ENCODE measurements around the gene NPC2.

Gene NPC2

GRCh38 chr14:74507840-74508239 lies 14.7 kb upstream of the NPC2 start:
- H3K4me3 ChIP-seq (replicated peaks; ENCODE audit: low read depth, low read length), result no peak overlapping the region
- TF ChIP-seq, protein P1, sequence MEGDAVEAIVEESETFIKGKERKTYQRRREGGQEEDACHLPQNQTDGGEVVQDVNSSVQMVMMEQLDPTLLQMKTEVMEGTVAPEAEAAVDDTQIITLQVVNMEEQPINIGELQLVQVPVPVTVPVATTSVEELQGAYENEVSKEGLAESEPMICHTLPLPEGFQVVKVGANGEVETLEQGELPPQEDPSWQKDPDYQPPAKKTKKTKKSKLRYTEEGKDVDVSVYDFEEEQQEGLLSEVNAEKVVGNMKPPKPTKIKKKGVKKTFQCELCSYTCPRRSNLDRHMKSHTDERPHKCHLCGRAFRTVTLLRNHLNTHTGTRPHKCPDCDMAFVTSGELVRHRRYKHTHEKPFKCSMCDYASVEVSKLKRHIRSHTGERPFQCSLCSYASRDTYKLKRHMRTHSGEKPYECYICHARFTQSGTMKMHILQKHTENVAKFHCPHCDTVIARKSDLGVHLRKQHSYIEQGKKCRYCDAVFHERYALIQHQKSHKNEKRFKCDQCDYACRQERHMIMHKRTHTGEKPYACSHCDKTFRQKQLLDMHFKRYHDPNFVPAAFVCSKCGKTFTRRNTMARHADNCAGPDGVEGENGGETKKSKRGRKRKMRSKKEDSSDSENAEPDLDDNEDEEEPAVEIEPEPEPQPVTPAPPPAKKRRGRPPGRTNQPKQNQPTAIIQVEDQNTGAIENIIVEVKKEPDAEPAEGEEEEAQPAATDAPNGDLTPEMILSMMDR (IDR thresholded peaks at IDR 0.05; ENCODE audit: low read length, missing control alignments), result no peak
- no peak for DNase-seq (ENCODE audit: low read depth)

GRCh38 chr14:74507085-74507484 lies 14.0 kb upstream of the NPC2 start:
- no peak for DNase-seq (ENCODE audit: low read depth)
- no peak overlapping the region for H3K4me3 ChIP-seq (replicated peaks; ENCODE audit: low read depth, low read length)
- TF ChIP-seq, protein P1 (IDR thresholded peaks at IDR 0.05; ENCODE audit: low read length, missing control alignments), result no peak

DNA sequence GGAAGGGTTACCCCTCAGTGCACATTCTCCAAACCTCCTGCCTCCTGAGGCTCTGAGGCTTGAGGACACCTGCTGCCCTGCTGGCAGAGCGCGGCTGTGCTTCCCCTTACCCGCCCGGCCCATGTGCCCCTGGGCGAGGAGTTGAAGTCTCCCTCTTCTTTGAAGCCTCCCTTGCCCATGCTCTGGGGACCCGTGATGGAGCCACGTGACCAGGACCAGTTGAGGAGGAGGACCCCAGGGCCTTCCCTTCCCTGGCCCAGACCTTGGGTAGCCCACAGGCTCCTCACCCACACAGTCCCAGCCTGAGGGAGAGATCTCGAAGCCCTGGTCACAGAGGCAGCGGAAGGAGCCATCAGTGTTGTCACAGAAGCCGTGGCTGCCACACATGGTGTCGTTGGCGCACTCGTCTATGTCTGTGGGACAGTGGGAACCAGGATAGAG lies 13.3 kb upstream of the NPC2 start:
- TF ChIP-seq, protein P1 (IDR thresholded peaks at IDR 0.05; ENCODE audit: low read length, missing control alignments), result no peak
- no peak overlapping the region for H3K4me3 ChIP-seq (replicated peaks; ENCODE audit: low read depth, low read length)
- DNase-seq (ENCODE audit: low read depth), result no peak

GRCh38 chr14:74505831-74506230 lies 12.7 kb upstream of the NPC2 start:
- H3K4me3 ChIP-seq (replicated peaks; ENCODE audit: low read depth, low read length), result no peak overlapping the region
- TF ChIP-seq, protein P1 (IDR thresholded peaks at IDR 0.05; ENCODE audit: low read length, missing control alignments), result no peak
- no peak for DNase-seq (ENCODE audit: low read depth)

DNA sequence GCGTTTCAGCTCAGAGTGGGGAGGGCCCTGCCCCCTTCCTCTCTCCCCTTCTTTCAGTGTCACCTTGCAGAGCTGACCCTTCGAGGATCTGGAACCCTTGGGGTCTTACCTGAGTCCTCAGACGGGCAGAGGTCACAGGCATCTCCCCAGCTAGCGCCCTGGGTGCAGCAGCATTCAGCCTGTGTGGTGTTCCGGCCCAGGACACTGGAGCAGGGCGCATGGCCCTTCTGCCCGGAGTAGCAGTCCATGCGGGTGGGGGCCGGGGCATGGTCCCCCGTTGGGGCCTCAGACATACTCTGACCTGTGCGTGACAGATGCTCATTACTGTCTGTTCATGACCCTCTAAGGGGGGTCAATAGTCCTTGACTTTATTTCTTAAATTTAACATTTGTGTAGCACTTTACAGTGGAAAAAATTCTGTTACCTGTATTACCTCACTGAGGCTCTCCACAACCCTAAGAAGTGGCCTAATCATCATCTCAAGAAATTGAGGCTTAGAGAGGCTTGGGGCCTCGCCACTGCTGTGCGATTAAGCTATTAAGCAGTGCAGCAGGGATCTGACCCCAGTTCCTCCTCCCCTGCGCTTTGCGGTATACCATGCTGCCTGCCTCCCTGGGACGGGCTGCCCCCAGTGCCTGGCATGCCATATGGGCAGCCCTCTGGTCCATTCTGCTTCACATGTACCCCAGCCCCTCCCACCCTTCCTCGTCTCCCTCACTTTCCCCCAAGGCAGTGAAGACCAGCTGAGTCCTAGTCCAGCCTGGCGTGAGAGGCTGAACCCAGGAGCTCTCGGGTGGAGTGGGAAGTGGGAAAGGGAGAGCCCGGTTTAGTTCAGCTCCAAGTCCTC lies 12.0 kb upstream of the NPC2 start:
- no peak overlapping the region for H3K4me3 ChIP-seq (replicated peaks; ENCODE audit: low read depth, low read length)
- TF ChIP-seq, protein P1 (IDR thresholded peaks at IDR 0.05; ENCODE audit: low read length, missing control alignments), result no peak
- DNase-seq (ENCODE audit: low read depth), result no peak

DNA sequence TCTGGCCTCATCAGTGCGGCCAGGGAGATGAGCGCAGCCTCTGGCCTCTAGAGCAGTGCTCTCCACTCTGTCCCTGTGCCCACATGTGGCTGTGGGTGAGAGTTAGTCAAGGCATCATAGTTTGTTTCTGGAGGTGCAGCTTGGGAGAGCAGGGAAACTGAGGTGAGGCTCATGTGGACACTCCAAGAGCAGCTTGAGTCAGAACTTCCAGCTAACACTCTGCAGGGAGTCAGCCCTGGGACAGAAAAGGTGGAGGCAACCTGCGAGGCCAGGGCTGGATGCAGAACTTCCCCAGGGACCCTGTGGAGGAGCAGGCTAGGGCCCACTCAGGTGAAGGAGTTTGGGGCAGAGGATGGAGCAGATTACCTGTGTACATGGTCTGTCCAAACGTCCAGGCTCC lies 11.3 kb upstream of the NPC2 start:
- DNase-seq (ENCODE audit: low read depth), result no peak
- TF ChIP-seq, protein P1 (IDR thresholded peaks at IDR 0.05; ENCODE audit: low read length, missing control alignments), result no peak
- no peak overlapping the region for H3K4me3 ChIP-seq (replicated peaks; ENCODE audit: low read depth, low read length)

GRCh38 chr14:74503938-74504335 lies 10.8 kb upstream of the NPC2 start:
- no peak overlapping the region for H3K4me3 ChIP-seq (replicated peaks; ENCODE audit: low read depth, low read length)

More at GRCh38 chr14:74503938-74504335, 10.8 kb upstream of the NPC2 start:
- TF ChIP-seq, protein P1 (IDR thresholded peaks at IDR 0.05; ENCODE audit: low read length, missing control alignments), result no peak
- no peak for DNase-seq (ENCODE audit: low read depth)

Measured in fibroblast of pulmonary artery (primary cell).